ENCODE data around the gene UNC5A. TPM values are rescaled to one million over a fixed set of nuclear protein-coding genes. Genes with fewer than 3 reads are reported as not detected.

UNC5A gene
- total RNA-seq, 1 donor from 2014 or later, result 1.1 TPM

GRCh38 chr5:176862330-176862995 lies 52.1 kb downstream of the UNC5A start:
- DNase-seq (ENCODE audit: low read depth), result no peak
- Histone ChIP-seq H3K36me3 (ENCODE audit: control insufficient read depth, insufficient read depth, low read length) (no peaks in the 10 kb centered on the region), H3K4me3 (ENCODE audit: low read depth, low read length) (no peak overlapping the region), H3K27me3 (ENCODE audit: control insufficient read depth, insufficient read depth, low read length) (peaks cover 68% of the 10 kb centered on the region)
- TF ChIP-seq, protein P1, sequence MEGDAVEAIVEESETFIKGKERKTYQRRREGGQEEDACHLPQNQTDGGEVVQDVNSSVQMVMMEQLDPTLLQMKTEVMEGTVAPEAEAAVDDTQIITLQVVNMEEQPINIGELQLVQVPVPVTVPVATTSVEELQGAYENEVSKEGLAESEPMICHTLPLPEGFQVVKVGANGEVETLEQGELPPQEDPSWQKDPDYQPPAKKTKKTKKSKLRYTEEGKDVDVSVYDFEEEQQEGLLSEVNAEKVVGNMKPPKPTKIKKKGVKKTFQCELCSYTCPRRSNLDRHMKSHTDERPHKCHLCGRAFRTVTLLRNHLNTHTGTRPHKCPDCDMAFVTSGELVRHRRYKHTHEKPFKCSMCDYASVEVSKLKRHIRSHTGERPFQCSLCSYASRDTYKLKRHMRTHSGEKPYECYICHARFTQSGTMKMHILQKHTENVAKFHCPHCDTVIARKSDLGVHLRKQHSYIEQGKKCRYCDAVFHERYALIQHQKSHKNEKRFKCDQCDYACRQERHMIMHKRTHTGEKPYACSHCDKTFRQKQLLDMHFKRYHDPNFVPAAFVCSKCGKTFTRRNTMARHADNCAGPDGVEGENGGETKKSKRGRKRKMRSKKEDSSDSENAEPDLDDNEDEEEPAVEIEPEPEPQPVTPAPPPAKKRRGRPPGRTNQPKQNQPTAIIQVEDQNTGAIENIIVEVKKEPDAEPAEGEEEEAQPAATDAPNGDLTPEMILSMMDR (IDR thresholded peaks at IDR 0.05; ENCODE audit: insufficient read depth, low read length, poor library complexity, severe bottlenecking), result no peak

- Histone ChIP-seq H3K36me3 (ENCODE audit: control insufficient read depth, insufficient read depth, low read length) (no peaks in the 10 kb centered on the region), H3K27me3 (ENCODE audit: control insufficient read depth, insufficient read depth, low read length) (peaks cover 67% of the 10 kb centered on the region), H3K4me3 (ENCODE audit: low read depth, low read length) (no peak overlapping the region)
- no peak for DNase-seq (ENCODE audit: low read depth)
- TF ChIP-seq, protein P1 (IDR thresholded peaks at IDR 0.05; ENCODE audit: insufficient read depth, low read length, poor library complexity, severe bottlenecking), result no peak
Observed at GRCh38 chr5:176863041-176863764, 52.8 kb downstream of the UNC5A start.

DNA sequence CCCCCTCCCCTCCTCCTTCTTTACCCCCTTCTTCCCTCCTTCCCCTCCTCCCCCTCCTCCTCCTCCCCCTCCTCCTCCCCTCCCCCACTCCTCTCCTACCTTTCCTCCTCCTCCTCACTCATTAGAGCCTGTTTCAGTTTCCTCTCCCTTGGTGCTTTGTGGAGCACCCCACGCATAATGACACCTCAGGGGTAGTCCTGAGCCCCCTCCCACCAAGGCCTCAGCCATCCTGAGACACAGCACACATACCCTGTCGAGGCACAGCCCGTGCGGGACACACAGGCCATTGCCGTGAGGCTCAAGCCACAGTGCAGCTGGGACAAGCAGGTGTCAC lies 53.4 kb downstream of the UNC5A start:
- TF ChIP-seq, protein P1 (IDR thresholded peaks at IDR 0.05; ENCODE audit: insufficient read depth, low read length, poor library complexity, severe bottlenecking), result no peak
- peaks cover 65% of the 10 kb centered on the region for H3K27me3 ChIP-seq (ENCODE audit: control insufficient read depth, insufficient read depth, low read length)
- no peaks in the 10 kb centered on the region for H3K36me3 ChIP-seq (ENCODE audit: control insufficient read depth, insufficient read depth, low read length)
- H3K4me3 ChIP-seq (ENCODE audit: low read depth, low read length), result no peak overlapping the region
- no peak for DNase-seq (ENCODE audit: low read depth)

- Histone ChIP-seq H3K27me3 (ENCODE audit: control insufficient read depth, insufficient read depth, low read length) (peaks cover 67% of the 10 kb centered on the region), H3K36me3 (ENCODE audit: control insufficient read depth, insufficient read depth, low read length) (no peaks in the 10 kb centered on the region), H3K4me3 (ENCODE audit: low read depth, low read length) (no peak overlapping the region)
- no peak for DNase-seq (ENCODE audit: low read depth)
- TF ChIP-seq, protein P1 (IDR thresholded peaks at IDR 0.05; ENCODE audit: insufficient read depth, low read length, poor library complexity, severe bottlenecking), result no peak
Observed at GRCh38 chr5:176864755-176865154, 54.4 kb downstream of the UNC5A start.

- TF ChIP-seq, protein P1 (IDR thresholded peaks at IDR 0.05; ENCODE audit: insufficient read depth, low read length, poor library complexity, severe bottlenecking), result no peak
- Histone ChIP-seq H3K4me3 (ENCODE audit: low read depth, low read length) (no peak overlapping the region), H3K36me3 (ENCODE audit: control insufficient read depth, insufficient read depth, low read length) (no peaks in the 10 kb centered on the region), H3K27me3 (ENCODE audit: control insufficient read depth, insufficient read depth, low read length) (peaks cover 57% of the 10 kb centered on the region)
- DNase-seq (ENCODE audit: low read depth), result no peak
Observed at GRCh38 chr5:176865964-176866363, 55.6 kb downstream of the UNC5A start.
